Fibroblast of the aortic adventitia (primary cell): ENCODE results near the gene CCNY. TPM values are rescaled to one million over a fixed set of nuclear protein-coding genes. Genes with fewer than 3 reads are reported as not detected.

Source experiments
- DNase-seq: peaks from one replicate; pipeline ENCODE4 v3.0.0-alpha.2; 2010; ENCODE audit warnings: low read depth
- H3K4me3 ChIP-seq: 2 replicates; pipeline ENCODE4 v1.5.1; 2011; ENCODE audit warnings: low read depth, mild to moderate bottlenecking, control low read depth, low read length, moderate library complexity
- CTCF ChIP-seq: IDR thresholded peaks from 2 replicates; pipeline ENCODE4 v1.5.1; 2011; ENCODE audit warnings: mild to moderate bottlenecking, low read length, control low read depth, inconsistent platforms; ENCODE audit not compliant: insufficient read depth
- total RNA-seq: library from RNA; depleted of rRNA; stranded (reverse); fragments of >200 nt; gene quantifications from 2 replicates; pipeline ENCODE4 v1.2.3, GENCODE V29; 2012; ENCODE audit warnings: low replicate concordance

CCNY gene
- total RNA-seq, 1 donor: 55.4 TPM

GRCh38 chr10:35486297-35486990 is 150.1 kb downstream of the CCNY start:
- DNase-seq: no peak
- TF ChIP-seq CTCF: no peak
- H3K4me3 ChIP-seq: no peak overlapping the region

- peak; percentile 27 for DNase-seq
- no peak for TF ChIP-seq CTCF
- H3K4me3 ChIP-seq: no peak overlapping the region
Measured at GRCh38 chr10:35487336-35488034, 151.2 kb downstream of the CCNY start.

- no peak for DNase-seq
- H3K4me3 ChIP-seq: no peak overlapping the region
- TF ChIP-seq CTCF: no peak
Measured at GRCh38 chr10:35488228-35488627, 151.9 kb downstream of the CCNY start.

- DNase-seq: no peak
- no peak overlapping the region for H3K4me3 ChIP-seq
- TF ChIP-seq CTCF: no peak
Measured at GRCh38 chr10:35492386-35493195, 156.3 kb downstream of the CCNY start.

GRCh38 chr10:35493196-35494118 is 157.1 kb downstream of the CCNY start:
- H3K4me3 ChIP-seq: no peak overlapping the region
- peak; percentile 45 for DNase-seq
- no peak for TF ChIP-seq CTCF
